CD14-positive monocyte (primary cell): ENCODE results near the gene GFRA4. TPM values are rescaled to one million over a fixed set of nuclear protein-coding genes. Genes with fewer than 3 reads are reported as not detected.

Experiments used
- DNase-seq, 3 donors: peaks; one replicate each; pipeline ENCODE4 v3.0.0-alpha.2; 2011 to 2022
- H2AFZ ChIP-seq: 2 replicates; pipeline ENCODE4 v1.6.0; 2012; ENCODE audit warnings: mild to moderate bottlenecking, low read depth, low read length, inconsistent platforms; ENCODE audit not compliant: insufficient read depth, poor library complexity, severe bottlenecking
- H3K27ac ChIP-seq, 2 donors: 1 replicate in 1 of 2; 2 replicates in 1 of 2; pipeline ENCODE4 v1.5.1; 2012 to 2013; ENCODE audit warnings: low read length in 2 of 2, control low read depth in 1 of 2, inconsistent platforms in 1 of 2, low read depth in 1 of 2, mild to moderate bottlenecking in 1 of 2
- H3K27me3 ChIP-seq, 2 donors: one replicate each; pipeline versions ENCODE4 v1.6.0 to v1.6.1; 2011 to 2013; ENCODE audit warnings: low read length in 2 of 2; ENCODE audit not compliant: control insufficient read depth in 2 of 2, insufficient read depth in 2 of 2
- H3K36me3 ChIP-seq, 2 donors: replicated peaks in 1 of 2; 1 replicate in 1 of 2; 2 replicates in 1 of 2; pipeline versions ENCODE4 v1.5.1 to v1.6.1; 2012 to 2013; ENCODE audit warnings: low read length in 2 of 2, control low read depth in 1 of 2, inconsistent platforms in 1 of 2, mild to moderate bottlenecking in 1 of 2; ENCODE audit not compliant: insufficient read depth in 2 of 2, control insufficient read depth in 1 of 2
- H3K4me1 ChIP-seq, 2 donors: 1 replicate in 1 of 2; 2 replicates in 1 of 2; pipeline versions ENCODE4 v1.5.1 to v1.6.1; 2012 to 2013; ENCODE audit warnings: low read length in 2 of 2, control low read depth in 1 of 2, inconsistent platforms in 1 of 2, mild to moderate bottlenecking in 1 of 2, moderate library complexity in 1 of 2; ENCODE audit not compliant: insufficient read depth in 2 of 2, control insufficient read depth in 1 of 2
- H3K4me2 ChIP-seq: replicated peaks from 2 replicates; pipeline ENCODE3; 2012; ENCODE audit warnings: low read length, moderate library complexity, mild to moderate bottlenecking; ENCODE audit not compliant: poor library complexity, severe bottlenecking; ENCODE audit errors: extremely low read depth
- H3K4me3 ChIP-seq, 3 experiments: fragments of 200-600 bp in 1 of 3; sonication (generic) in 1 of 3; replicated peaks in 1 of 3; 1 replicate in 2 of 3; 2 replicates in 1 of 3; pipeline ENCODE4 v1.5.1; 2011 to 2013; ENCODE audit warnings: low read length in 3 of 3, mild to moderate bottlenecking in 3 of 3, control low read depth in 2 of 3, low read depth in 2 of 3, inconsistent platforms in 1 of 3, moderate library complexity in 1 of 3
- H3K79me2 ChIP-seq: 2 replicates; pipeline ENCODE4 v1.6.0; 2012; ENCODE audit warnings: mild to moderate bottlenecking, control low read depth, inconsistent platforms, low read length, moderate library complexity; ENCODE audit not compliant: insufficient read depth
- H3K9ac ChIP-seq: 2 replicates; pipeline ENCODE4 v1.6.0; 2017; ENCODE audit warnings: low read length, mild to moderate bottlenecking; ENCODE audit not compliant: insufficient read depth, poor library complexity, severe bottlenecking
- H3K9me3 ChIP-seq, 2 donors: replicated peaks in 1 of 2; 1 replicate in 1 of 2; 2 replicates in 1 of 2; pipeline versions ENCODE4 v1.5.1 to v1.6.1; 2012 to 2013; ENCODE audit warnings: low read length in 2 of 2, control low read depth in 1 of 2; ENCODE audit not compliant: control insufficient read depth in 1 of 2, insufficient read depth in 1 of 2
- H4K20me1 ChIP-seq: 2 replicates; pipeline ENCODE4 v1.6.0; 2012; ENCODE audit warnings: mild to moderate bottlenecking, low read length, control low read depth, moderate library complexity; ENCODE audit not compliant: insufficient read depth
- H3K27ac Mint-ChIP-seq, 7 donors: one replicate each; pipeline ENCODE4 v1.8.0; 2020; ENCODE audit warnings: mild to moderate bottlenecking in 7 of 7, mixed read lengths in 7 of 7, moderate library complexity in 6 of 7, inconsistent platforms in 2 of 7
- H3K27me3 Mint-ChIP-seq, 3 donors: one replicate each; pipeline ENCODE4 v1.8.0; 2021 to 2022; ENCODE audit warnings: low read depth in 3 of 3, mild to moderate bottlenecking in 3 of 3, mixed read lengths in 3 of 3, moderate library complexity in 3 of 3, inconsistent platforms in 1 of 3
- H3K36me3 Mint-ChIP-seq, 2 donors: one replicate each; pipeline ENCODE4 v1.8.0; 2020; ENCODE audit warnings: mixed read lengths in 2 of 2, inconsistent platforms in 1 of 2, mild to moderate bottlenecking in 1 of 2
- H3K4me1 Mint-ChIP-seq: one replicate; pipeline ENCODE4 v1.8.0; 2020; ENCODE audit warnings: mild to moderate bottlenecking, mixed read lengths
- H3K4me3 Mint-ChIP-seq, 2 donors: one replicate each; pipeline ENCODE4 v1.8.0; 2020; ENCODE audit warnings: mild to moderate bottlenecking in 2 of 2, mixed read lengths in 2 of 2, moderate library complexity in 1 of 2
- H3K9me3 Mint-ChIP-seq, 7 donors: one replicate each; pipeline ENCODE4 v1.8.0; 2020 to 2022; ENCODE audit warnings: mixed read lengths in 7 of 7, mild to moderate bottlenecking in 6 of 7, moderate library complexity in 6 of 7, inconsistent platforms in 2 of 7
- WGBS: methylation state at CpG from one replicate; pipeline ENCODE4 v1.1.5; 2013; ENCODE audit warnings: missing lambda C conversion rate; ENCODE audit not compliant: insufficient coverage; 5-methylcytosine and 5-hydroxymethylcytosine counted together
- intact Hi-C, 2 donors: fragments of 100-400 bp; cut with micrococcal nuclease; formaldehyde crosslinking; loops; one replicate each; pipeline versions ENCODE4 v1.15.0 to v1.15.1; 2023
- polyA plus RNA-seq, 3 donors: library from polyadenylated mRNA; depleted of rRNA in 1 of 3; unstranded in 2 of 3; stranded (reverse) in 1 of 3; fragments of 300-500 nt in 2 of 3; fragments of >200 nt in 1 of 3; fragmentation: Illumina TruSeq in 2 of 3; gene quantifications; 1 replicate in 2 of 3; 2 replicates in 1 of 3; pipeline ENCODE4 v1.2.3, GENCODE V29; 2012 to 2021
- TF ChIP-seq, protein P1 (sequence below): fragments of 200-600 bp; IDR thresholded peaks from one replicate; pipeline ENCODE4 v1.8.0; 2022; ENCODE audit warnings: antibody characterized with exemption, mild to moderate bottlenecking

Gene GFRA4
- polyA plus RNA-seq, 3 donors = not detected

- Histone ChIP-seq H3K4me3 (no peak overlapping the region), H4K20me1 (no peaks in the 10 kb centered on the region), H3K9ac (no peak overlapping the region), H3K36me3 (peaks cover 16 to 76% of the 10 kb centered on the region in 2 donors), H3K27me3 (no peaks in the 10 kb centered on the region), H3K9me3 (no peaks in the 10 kb centered on the region), H3K27ac (no peak overlapping the region), H2AFZ (no peak overlapping the region), H3K79me2 (no peaks in the 10 kb centered on the region), H3K4me1 (no peaks in the 10 kb centered on the region), H3K4me2 (no peak overlapping the region)
- no peak overlapping the region for H3K4me3 Mint-ChIP-seq
- no peaks in the 10 kb centered on the region for H3K4me1 Mint-ChIP-seq
- no CpG with 5 or more reads among the region's 2 CpGs for WGBS
- no peaks in the 10 kb centered on the region for H3K9me3 Mint-ChIP-seq
- no peak overlapping the region for H3K27ac Mint-ChIP-seq
- TF ChIP-seq, protein P1, sequence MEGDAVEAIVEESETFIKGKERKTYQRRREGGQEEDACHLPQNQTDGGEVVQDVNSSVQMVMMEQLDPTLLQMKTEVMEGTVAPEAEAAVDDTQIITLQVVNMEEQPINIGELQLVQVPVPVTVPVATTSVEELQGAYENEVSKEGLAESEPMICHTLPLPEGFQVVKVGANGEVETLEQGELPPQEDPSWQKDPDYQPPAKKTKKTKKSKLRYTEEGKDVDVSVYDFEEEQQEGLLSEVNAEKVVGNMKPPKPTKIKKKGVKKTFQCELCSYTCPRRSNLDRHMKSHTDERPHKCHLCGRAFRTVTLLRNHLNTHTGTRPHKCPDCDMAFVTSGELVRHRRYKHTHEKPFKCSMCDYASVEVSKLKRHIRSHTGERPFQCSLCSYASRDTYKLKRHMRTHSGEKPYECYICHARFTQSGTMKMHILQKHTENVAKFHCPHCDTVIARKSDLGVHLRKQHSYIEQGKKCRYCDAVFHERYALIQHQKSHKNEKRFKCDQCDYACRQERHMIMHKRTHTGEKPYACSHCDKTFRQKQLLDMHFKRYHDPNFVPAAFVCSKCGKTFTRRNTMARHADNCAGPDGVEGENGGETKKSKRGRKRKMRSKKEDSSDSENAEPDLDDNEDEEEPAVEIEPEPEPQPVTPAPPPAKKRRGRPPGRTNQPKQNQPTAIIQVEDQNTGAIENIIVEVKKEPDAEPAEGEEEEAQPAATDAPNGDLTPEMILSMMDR = no peak
- H3K36me3 Mint-ChIP-seq = peaks cover 56 to 75% of the 10 kb centered on the region in 2 donors
- no peak for DNase-seq
- H3K27me3 Mint-ChIP-seq = no peaks in the 10 kb centered on the region
- intact Hi-C loops = no loop called here
Measured at GRCh38 chr20:3627476-3627875, 35.7 kb downstream of the GFRA4 start.

DNA sequence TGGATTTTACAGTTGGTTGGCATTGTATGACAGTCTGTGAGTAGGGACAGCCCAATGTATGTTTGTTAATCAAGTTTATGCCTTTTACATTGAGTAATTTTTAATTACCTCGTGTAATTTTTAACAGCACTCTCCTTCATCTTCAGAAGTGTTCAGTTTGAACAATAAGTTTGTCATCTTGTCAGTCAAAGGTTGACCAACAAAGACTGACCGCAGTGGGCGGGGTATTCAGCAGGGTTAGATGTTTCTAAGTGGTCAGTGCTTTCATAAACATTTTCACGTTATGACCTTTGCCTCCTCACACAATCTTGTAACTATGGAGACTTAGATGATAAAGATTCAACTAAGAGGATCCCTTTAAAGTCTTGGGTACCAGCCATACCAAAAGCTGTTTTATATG, 40.8 kb downstream of the GFRA4 start:
- Histone ChIP-seq H3K79me2 (no peaks in the 10 kb centered on the region), H3K4me2 (no peak overlapping the region), H3K4me3 (no peak overlapping the region), H2AFZ (no peak overlapping the region), H3K9me3 (no peaks in the 10 kb centered on the region), H4K20me1 (no peaks in the 10 kb centered on the region), H3K27ac (no peak overlapping the region), H3K27me3 (no peaks in the 10 kb centered on the region), H3K4me1 (no peaks in the 10 kb centered on the region), H3K9ac (no peak overlapping the region), H3K36me3 (peaks cover 13 to 47% of the 10 kb centered on the region in 2 donors)
- TF ChIP-seq, protein P1 = no peak
- Mint-ChIP-seq H3K4me3 (no peak overlapping the region), H3K36me3 (peaks cover 49 to 67% of the 10 kb centered on the region in 2 donors), H3K27ac (peak overlapping the region in 1 of 7 donors; percentile 24), H3K4me1 (no peaks in the 10 kb centered on the region), H3K27me3 (no peaks in the 10 kb centered on the region), H3K9me3 (no peaks in the 10 kb centered on the region)
- no CpG with 5 or more reads among the region's 4 CpGs for WGBS
- intact Hi-C loops = no loop called here
- no peak for DNase-seq
